Measurements from ENCODE around the gene RAB15. TPM values are rescaled to one million over a fixed set of nuclear protein-coding genes. Genes with fewer than 3 reads are reported as not detected.

The RAB15 gene
- total and polyA plus RNA-seq, 7 donors: 3.1 to 61.9 (median 18.0) TPM

DNA sequence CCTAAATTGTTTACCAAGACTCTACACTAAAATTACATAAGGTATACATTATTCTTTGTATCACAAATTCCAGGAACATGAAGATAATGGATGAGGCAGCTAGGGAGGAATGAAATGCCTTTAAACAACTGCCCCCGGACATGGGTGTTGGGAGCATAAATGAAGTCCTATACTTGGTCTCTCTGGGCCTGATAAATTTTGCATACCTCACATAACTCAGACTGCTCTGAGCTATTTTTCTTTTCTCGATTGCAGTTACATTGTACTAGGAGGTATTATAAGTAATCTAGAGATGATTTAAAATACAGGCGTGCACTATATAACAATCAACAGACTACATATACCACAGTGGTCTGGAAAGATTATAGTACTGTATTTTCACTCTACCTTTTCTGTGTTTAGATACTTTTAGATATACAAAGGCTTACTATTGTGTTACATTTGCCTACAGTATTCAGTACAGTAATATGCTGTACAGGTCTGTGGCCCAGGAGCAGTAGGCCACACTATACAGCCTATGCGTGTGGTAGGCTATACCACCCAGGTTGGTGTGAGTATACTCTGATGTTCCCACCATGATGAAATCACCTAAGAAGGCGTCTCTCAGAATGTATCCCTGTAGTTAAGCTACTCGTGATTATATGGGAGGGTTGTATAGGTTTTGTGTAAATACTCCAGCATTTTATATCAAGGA, 28.9 kb upstream of the RAB15 start:
- Histone ChIP-seq H3K36me3 (ENCODE audit: insufficient read depth in 1 of 2, low read depth in 1 of 2) (peaks cover 0 to 5% of the 10 kb centered on the region in 2 donors), H3K27ac (no peak overlapping the region), H3K4me1 (peaks cover 18% of the 10 kb centered on the region), H3K9me3 (no peaks in the 10 kb centered on the region), H3K27me3 (ENCODE audit: insufficient read depth in 3 of 3, low read length in 2 of 3) (no peaks in the 10 kb centered on the region), H3K4me3 (no peak overlapping the region)
- TF ChIP-seq CTCF (IDR thresholded peaks at IDR 0.05): no peak
- WGBS, 3 donors: 81 to 89% (median 86%) methylated on average over 6 of the region's 6 CpGs
- DNase-seq: no peak
- no peak for ATAC-seq
- intact Hi-C loops (cut with DNase I): no loop called here

DNA sequence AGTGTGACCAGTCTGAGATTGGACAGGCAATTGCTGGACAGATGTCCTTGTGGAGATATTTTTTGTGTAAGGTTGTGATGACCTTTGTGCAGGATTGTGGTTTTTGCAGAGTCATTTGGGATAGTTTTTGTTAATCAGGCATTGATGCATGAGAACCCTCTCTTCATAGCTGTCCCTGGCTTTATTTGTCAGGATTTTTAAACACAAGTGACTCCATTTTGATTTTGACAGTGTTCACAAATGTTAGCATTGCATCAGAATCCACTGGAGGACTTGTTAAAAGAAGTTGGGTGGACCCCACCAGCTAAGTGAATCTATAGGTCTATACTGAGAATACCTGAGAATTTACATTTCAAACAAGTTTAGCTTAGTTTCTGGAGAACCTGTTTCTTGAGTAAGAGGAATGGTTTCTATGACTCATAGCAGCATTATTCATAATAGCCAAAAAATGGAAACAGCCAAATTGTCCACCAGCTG, 26.4 kb upstream of the RAB15 start:
- Histone ChIP-seq H3K4me3 (no peak overlapping the region), H3K27me3 (ENCODE audit: insufficient read depth in 3 of 3, low read length in 2 of 3) (no peaks in the 10 kb centered on the region), H3K9me3 (no peaks in the 10 kb centered on the region), H3K4me1 (peaks cover 5% of the 10 kb centered on the region), H3K36me3 (ENCODE audit: insufficient read depth in 1 of 2, low read depth in 1 of 2) (no peaks in the 10 kb centered on the region), H3K27ac (no peak overlapping the region)
- no peak for ATAC-seq
- TF ChIP-seq CTCF (IDR thresholded peaks at IDR 0.05): no peak
- intact Hi-C loops (cut with DNase I): no loop called here
- DNase-seq: no peak

GRCh38 chr14:64997108-64997794, 25.1 kb upstream of the RAB15 start:
- intact Hi-C loops (cut with DNase I): no loop called here
- Histone ChIP-seq H3K4me3 (no peak overlapping the region), H3K27ac (no peak overlapping the region), H3K27me3 (ENCODE audit: insufficient read depth in 3 of 3, low read length in 2 of 3) (no peaks in the 10 kb centered on the region), H3K4me1 (peaks cover 5% of the 10 kb centered on the region), H3K36me3 (ENCODE audit: insufficient read depth in 1 of 2, low read depth in 1 of 2) (no peaks in the 10 kb centered on the region), H3K9me3 (no peaks in the 10 kb centered on the region)
- no peak for DNase-seq
- no peak for TF ChIP-seq CTCF (IDR thresholded peaks at IDR 0.05)
- no peak for ATAC-seq
- WGBS, 3 donors: 94 to 97% (median 96%) methylated on average over 7 of the region's 7 CpGs

- H3K27me3 ChIP-seq (ENCODE audit: insufficient read depth in 3 of 3, low read length in 2 of 3): no peaks in the 10 kb centered on the region
- H3K4me1 ChIP-seq: peaks cover 5% of the 10 kb centered on the region
- TF ChIP-seq CTCF (IDR thresholded peaks at IDR 0.05): no peak
- 88 to 98% (median 93%) methylated on average over 3 of the region's 3 CpGs for WGBS, 3 donors
- ATAC-seq: no peak
- no peak overlapping the region for H3K4me3 ChIP-seq
- H3K36me3 ChIP-seq (ENCODE audit: insufficient read depth in 1 of 2, low read depth in 1 of 2): no peaks in the 10 kb centered on the region
- DNase-seq: no peak
- no peaks in the 10 kb centered on the region for H3K9me3 ChIP-seq
- intact Hi-C loops (cut with DNase I): no loop called here
- H3K27ac ChIP-seq: no peak overlapping the region
These were observed 23.2 kb upstream of the RAB15 start for GRCh38 chr14:64995291-64995690.
